HG02970 (cell line): ENCODE measurements around the gene CR2.
"Not testable (repeated sequence)": the region's sequence is repeated elsewhere in the genome, so short reads cannot be mapped to it uniquely, and the experiment has no call there.

Experiments
- ATAC-seq: cut with Tn5 transposase; IDR thresholded peaks from one replicate; pipeline ENCODE4 v1.9.1; 2021; ENCODE audit warnings: mild to moderate bottlenecking, moderate library complexity, moderate number of reproducible peaks; ENCODE audit not compliant: unreplicated experiment, low FRiP score

Gene CR2

GRCh38 chr1:207454046-207454964, at the start of gene CR2:
Gene CR2, plus strand, starts transcription at chr1:207454328. Its CDS starts 91 bp downstream, at chr1:207454419.
- ATAC-seq, result peak; percentile 66

- no peak for ATAC-seq
Measured at GRCh38 chr1:207404849-207405525, 49.1 kb upstream of the CR2 start.

GRCh38 chr1:207405814-207406213, 48.3 kb upstream of the CR2 start:
- ATAC-seq, result no peak

GRCh38 chr1:207407655-207408260, 46.4 kb upstream of the CR2 start:
- ATAC-seq, result no peak

- ATAC-seq, result no peak
Measured at GRCh38 chr1:207412845-207413244, 41.3 kb upstream of the CR2 start.

- ATAC-seq, result peak; percentile 71
Measured at GRCh38 chr1:207414606-207415108, 39.5 kb upstream of the CR2 start.

- no peak for ATAC-seq
Measured at GRCh38 chr1:207417076-207417475, 37.1 kb upstream of the CR2 start.

DNA sequence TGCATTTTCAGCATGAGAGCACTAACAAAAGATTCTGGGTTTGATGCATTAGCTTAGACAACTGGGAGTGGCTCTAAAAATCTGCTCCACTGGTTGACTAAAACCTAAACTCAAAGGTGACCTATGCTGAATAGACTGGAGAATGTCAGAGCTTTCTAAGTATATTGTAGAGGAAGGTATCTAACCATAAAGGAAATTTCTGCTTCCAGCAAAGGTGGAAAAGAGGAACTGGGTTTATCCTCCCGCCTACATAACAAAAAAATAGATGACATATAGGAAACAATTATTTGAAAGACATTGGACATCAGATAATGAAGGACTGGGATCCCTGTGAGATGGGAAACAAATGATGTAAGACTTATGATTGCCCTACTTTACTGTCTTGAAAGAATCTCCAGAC, 35.8 kb upstream of the CR2 start:
- no peak for ATAC-seq

- ATAC-seq, result no peak
Measured at GRCh38 chr1:207420109-207420508, 34.0 kb upstream of the CR2 start.

- ATAC-seq, result no peak
Measured at GRCh38 chr1:207421078-207421477, 33.0 kb upstream of the CR2 start.

DNA sequence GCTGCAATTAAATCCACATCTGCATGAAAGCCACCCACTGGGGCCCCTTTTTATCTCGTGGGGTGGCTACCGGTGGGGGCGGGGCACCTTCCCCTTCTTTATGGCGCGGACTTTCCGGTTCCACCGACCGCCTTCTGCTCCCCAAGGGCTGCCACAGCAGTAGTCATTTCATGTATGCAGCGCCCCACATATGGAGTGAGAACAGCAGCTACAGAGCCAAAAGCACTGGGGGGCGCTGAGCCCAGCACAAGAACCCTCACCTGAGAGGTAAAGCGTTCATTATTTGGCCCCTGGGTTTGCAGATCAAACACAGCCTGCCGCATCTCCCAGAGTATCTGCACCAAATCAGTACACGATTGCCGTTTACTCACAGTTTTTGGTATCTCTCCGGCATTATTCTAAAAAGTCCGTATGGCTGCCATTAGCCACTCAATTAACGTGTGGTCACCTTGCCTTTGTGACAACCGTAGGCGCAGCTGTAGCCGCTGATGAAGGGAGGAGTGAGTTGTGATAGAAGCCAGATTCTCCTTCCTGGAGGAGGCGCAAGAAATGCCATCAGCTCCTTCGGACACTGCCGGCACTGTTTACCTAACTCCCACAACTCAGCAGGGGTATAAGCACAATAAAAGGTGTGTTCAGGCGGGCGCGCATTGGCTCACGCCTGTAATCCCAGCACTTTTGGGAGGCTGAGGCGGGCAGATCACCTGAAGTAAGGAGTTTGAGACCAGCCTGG, 30.4 kb upstream of the CR2 start:
- no peak for ATAC-seq

DNA sequence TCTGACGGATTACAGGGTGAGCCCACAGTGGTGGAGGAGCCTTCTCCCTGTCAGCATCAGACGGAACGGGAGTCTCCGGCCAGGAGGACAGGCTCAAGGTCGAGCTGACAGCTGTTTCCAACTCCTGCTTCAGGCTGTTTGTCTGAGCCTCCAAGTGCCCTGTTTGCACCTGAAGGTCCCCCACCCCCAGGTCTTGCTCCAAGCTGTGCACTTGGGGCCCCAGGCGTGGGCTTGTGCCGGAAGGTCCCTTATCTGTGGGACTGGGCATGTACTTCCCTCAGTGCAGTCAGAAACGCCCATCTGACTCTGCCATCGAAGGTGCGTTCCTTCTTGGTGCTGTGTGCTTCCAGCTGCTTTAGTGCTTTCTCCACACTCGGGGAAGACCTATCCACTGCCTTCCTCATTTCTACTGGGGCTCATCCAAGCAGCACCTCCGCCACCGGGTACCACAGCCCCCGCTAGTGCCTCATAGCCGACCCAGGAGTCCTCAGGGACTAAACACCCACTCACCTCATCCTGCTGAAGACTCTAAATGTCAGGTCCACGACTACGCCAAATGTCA, 29.5 kb upstream of the CR2 start:
- no peak for ATAC-seq

DNA sequence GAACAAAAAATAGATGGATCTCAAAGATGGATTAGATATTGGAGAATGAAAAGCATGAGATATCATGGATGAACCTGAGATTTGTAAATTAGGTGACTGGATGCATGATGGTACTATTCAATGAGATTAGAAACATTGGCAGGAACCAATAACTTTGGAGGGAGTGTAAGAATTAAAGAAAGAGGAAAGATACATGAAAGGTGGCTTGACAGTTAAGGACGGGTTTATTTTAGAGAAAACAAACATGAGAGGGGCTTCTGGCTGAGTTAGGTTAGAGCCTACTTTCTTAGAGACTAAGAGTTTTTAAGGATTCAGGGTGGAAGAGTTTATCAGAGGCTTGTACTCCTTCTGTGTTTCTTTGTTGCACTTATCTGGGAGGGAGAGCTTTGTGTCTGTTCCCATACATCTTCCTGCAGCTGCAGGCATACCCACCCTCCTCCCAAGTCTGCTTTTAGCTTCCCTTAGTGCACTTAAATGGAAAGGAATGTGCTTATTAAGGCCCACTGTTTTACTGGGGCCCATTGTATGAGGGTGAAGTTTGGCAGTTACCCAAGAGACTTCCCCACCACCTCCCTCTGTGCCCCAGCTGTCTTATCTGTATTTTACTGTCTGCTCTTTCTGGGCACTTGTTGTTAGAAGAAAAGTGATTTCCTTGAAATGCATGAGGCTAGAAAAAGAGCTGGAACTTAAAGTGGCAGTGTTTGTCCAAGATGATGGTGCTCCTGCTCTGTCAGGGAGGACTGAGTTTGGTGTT, 26.1 kb upstream of the CR2 start:
- no peak for ATAC-seq

GRCh38 chr1:207428783-207429182, 25.3 kb upstream of the CR2 start:
- ATAC-seq, result no peak

DNA sequence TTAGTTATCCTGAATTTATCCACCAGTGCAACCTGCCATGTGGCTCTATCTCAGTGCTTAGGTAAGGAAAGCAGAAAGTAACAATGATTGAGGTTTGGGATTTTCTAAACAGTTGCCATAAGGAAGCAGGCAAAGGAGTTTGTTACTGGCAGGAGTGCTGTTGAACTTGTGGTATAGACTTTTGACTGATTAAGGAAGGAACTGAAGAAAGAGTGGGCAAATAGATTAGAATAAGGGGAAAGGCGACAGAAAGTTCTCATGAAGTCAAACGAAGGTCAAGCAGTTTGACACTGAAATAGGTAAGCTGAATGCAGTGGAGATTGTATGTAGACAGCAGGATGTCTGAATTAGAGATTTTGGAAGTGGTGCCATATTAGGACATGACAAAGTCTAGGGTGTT, 24.2 kb upstream of the CR2 start:
- no peak for ATAC-seq

DNA sequence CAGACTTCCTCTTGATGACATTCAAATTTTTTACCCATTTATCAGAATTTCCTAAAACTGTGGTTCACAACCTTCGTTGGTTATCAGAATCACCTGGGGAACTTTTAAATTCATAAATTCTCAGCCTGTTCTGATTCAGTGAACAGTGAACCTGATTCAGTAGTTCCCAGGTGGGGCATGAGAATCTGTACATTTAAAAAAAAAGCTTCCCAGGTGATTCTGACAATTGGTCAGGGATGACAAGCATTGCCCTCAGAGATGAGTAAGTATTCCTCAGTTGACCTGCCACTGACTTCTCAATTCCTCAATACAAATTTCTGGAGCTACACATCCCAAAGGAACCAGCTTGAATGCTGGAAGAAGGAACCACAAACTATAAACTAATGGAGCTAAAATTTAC, 23.5 kb upstream of the CR2 start:
- ATAC-seq, result no peak

DNA sequence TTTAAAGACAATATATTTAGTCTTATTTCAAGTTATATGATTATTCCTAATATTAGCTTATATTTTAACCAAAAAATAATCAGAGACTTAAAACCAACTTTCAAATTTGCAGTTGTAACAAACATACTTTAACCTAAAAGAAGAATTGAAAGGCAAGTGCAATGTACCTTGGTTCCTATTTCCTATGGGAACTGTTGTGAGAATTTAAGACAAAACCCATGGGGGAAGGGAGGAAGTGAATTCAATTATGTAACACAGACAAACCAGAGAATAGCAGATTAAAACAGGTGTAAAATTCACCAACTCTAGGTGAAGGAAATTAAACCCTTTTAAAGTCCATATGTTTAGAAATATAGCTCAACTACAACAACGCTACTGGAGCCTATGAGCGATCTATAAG, 22.6 kb upstream of the CR2 start:
- no peak for ATAC-seq

DNA sequence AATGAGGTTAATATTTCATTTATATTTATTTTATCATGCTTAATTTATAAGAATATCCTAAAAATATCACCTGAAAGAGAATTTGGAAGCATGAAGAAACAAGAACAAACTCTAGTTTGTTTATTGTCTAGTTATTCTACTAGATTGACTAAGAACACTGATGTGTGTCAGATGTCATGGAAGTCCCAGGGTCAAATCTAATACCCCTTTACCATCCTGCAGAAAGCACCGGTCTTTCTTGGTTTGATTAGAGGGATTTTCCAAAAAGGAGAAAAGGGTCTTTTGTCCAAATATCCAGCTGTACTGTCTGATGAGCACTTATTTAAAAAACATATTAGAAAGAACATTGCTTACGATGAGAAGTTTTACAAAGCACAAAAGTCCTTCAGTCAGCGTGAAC, 20.7 kb upstream of the CR2 start:
- ATAC-seq, result no peak

GRCh38 chr1:207436746-207437145, 17.4 kb upstream of the CR2 start:
- ATAC-seq, result not testable (repeated sequence)
